WERI-Rb-1 (cell line): ENCODE results near the gene CLEC20A.

Experiments used
- DNase-seq: peaks from one replicate; pipeline ENCODE4 v3.0.0-alpha.2; 2020
- H3K27ac ChIP-seq: fragments of 250-450 bp; sonication (Bioruptor Pico); 2 replicates; pipeline ENCODE4 v1.5.1; 2020; ENCODE audit warnings: mild to moderate bottlenecking, moderate library complexity
- H3K27me3 ChIP-seq: fragments of 250-450 bp; sonication (Bioruptor Pico); 2 replicates; pipeline ENCODE4 v1.5.1; 2021; ENCODE audit warnings: mild to moderate bottlenecking, low read depth, moderate library complexity; ENCODE audit not compliant: insufficient read depth, severe bottlenecking
- H3K36me3 ChIP-seq: fragments of 250-450 bp; sonication (Bioruptor Pico); 2 replicates; pipeline ENCODE4 v1.5.1; 2020; ENCODE audit warnings: mild to moderate bottlenecking, moderate library complexity
- H3K4me3 ChIP-seq: 2 replicates; pipeline ENCODE4 v1.5.1; 2011; ENCODE audit warnings: low read depth, mild to moderate bottlenecking, control low read depth, low read length
- H3K9me3 ChIP-seq: fragments of 250-450 bp; sonication (Bioruptor Pico); 2 replicates; pipeline ENCODE4 v1.5.1; 2021; ENCODE audit warnings: mild to moderate bottlenecking, moderate library complexity; ENCODE audit not compliant: severe bottlenecking
- CTCF ChIP-seq: IDR thresholded peaks from 2 replicates; pipeline ENCODE4 v1.5.1; 2011; ENCODE audit warnings: low read depth, mild to moderate bottlenecking, control low read depth, inconsistent platforms, low read length

CLEC20A gene

GRCh38 chr1:178486100-178487069 lies 10.4 kb downstream of the CLEC20A start:
- Histone ChIP-seq H3K4me3 (no peak overlapping the region), H3K9me3 (no peaks in the 10 kb centered on the region), H3K36me3 (no peaks in the 10 kb centered on the region), H3K27ac (no peak overlapping the region), H3K27me3 (no peaks in the 10 kb centered on the region)
- no peak for TF ChIP-seq CTCF
- DNase-seq = no peak

- Histone ChIP-seq H3K4me3 (no peak overlapping the region), H3K27ac (no peak overlapping the region), H3K36me3 (no peaks in the 10 kb centered on the region), H3K27me3 (no peaks in the 10 kb centered on the region), H3K9me3 (no peaks in the 10 kb centered on the region)
- no peak for TF ChIP-seq CTCF
- no peak for DNase-seq
Measured at GRCh38 chr1:178485541-178485981, 11.2 kb downstream of the CLEC20A start.

- no peak for TF ChIP-seq CTCF
- no peaks in the 10 kb centered on the region for H3K9me3 ChIP-seq
- no peak overlapping the region for H3K27ac ChIP-seq
- no peaks in the 10 kb centered on the region for H3K27me3 ChIP-seq
- H3K4me3 ChIP-seq = no peak overlapping the region
- no peak for DNase-seq
- H3K36me3 ChIP-seq = no peaks in the 10 kb centered on the region
Measured at GRCh38 chr1:178484698-178485225, 12.0 kb downstream of the CLEC20A start.

- no peak for DNase-seq
- H3K9me3 ChIP-seq = no peaks in the 10 kb centered on the region
- H3K27me3 ChIP-seq = no peaks in the 10 kb centered on the region
- no peak overlapping the region for H3K27ac ChIP-seq
- no peak overlapping the region for H3K4me3 ChIP-seq
- H3K36me3 ChIP-seq = no peaks in the 10 kb centered on the region
- TF ChIP-seq CTCF = no peak
Measured at GRCh38 chr1:178483251-178483957, 13.4 kb downstream of the CLEC20A start.

GRCh38 chr1:178477841-178478240 lies 18.9 kb downstream of the CLEC20A start:
- Histone ChIP-seq H3K27me3 (no peaks in the 10 kb centered on the region), H3K27ac (no peak overlapping the region), H3K4me3 (no peak overlapping the region), H3K9me3 (no peaks in the 10 kb centered on the region), H3K36me3 (peaks cover 11% of the 10 kb centered on the region)
- DNase-seq = no peak
- TF ChIP-seq CTCF = no peak
